ENCODE measurements around the gene COL7A1. TPM values are rescaled to one million over a fixed set of nuclear protein-coding genes. Genes with fewer than 3 reads are reported as not detected.
A peak's percentile ranks its signal among the peaks of the same experiment; 100 is the strongest.

The COL7A1 gene
- total RNA-seq, 1 donor from 2014 or later = 22.2 TPM

DNA sequence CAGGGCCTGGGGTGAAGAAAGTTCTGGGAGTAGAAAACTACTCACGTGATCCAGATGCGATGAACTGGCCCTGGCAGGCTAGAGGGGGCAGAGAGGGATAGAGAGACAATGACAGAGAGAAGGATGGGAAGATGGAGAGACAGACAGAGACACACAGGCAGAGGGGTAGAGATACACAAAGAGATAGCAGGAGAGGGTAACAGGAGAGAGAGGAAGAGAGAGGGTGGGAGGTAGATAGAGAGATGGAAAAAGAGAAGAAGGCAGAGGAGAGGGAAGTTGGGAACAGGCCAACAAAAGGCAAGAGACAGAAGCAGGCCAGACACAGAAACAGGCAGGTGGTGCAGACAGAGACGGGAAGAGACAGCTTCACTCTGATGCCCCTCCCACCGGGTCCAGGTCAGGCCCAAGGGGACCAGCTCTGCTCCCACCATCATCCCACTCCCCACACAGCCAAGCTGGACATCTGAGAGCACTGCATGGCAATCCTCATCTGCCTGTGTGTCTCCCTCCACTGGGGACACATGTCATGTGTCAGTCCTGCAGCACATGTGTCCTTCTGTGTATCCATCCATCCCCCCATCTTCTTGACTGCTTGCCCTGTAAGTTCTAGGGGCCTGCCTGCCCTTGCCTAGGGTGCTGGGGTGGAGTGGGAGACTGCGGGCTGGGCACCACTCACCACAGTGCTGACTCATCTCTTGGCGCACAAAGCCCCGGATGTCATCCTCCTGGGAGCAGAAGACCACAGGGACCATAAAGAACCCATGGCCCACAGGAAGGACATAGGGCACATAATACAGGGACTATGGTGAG lies 29.3 kb downstream of the COL7A1 start:
- peaks cover 0 to 4% of the 10 kb centered on the region in 2 donors for H3K4me1 ChIP-seq
- intact Hi-C loops (cut with DNase I) = no loop called here
- no peaks in the 10 kb centered on the region for H3K27me3 ChIP-seq
- DNase-seq (ENCODE audit: low spot score in 2 of 2) = no peak
- no peak for TF ChIP-seq CTCF (IDR thresholded peaks at IDR 0.05)
- H3K9me3 ChIP-seq = no peaks in the 10 kb centered on the region
- no peak overlapping the region for H3K4me3 ChIP-seq
- H3K36me3 ChIP-seq = no peaks in the 10 kb centered on the region
- no peak overlapping the region for H3K27ac ChIP-seq

GRCh38 chr3:48565186-48565585 lies 29.9 kb downstream of the COL7A1 start:
- H3K27ac ChIP-seq = no peak overlapping the region
- H3K9me3 ChIP-seq = no peaks in the 10 kb centered on the region
- H3K4me3 ChIP-seq = no peak overlapping the region
- no peaks in the 10 kb centered on the region for H3K27me3 ChIP-seq
- intact Hi-C loops (cut with DNase I) = no loop called here
- peaks cover 4 to 11% of the 10 kb centered on the region in 2 donors for H3K4me1 ChIP-seq
- no peak for TF ChIP-seq CTCF (IDR thresholded peaks at IDR 0.05)
- DNase-seq (ENCODE audit: low spot score in 2 of 2) = no peak
- no peaks in the 10 kb centered on the region for H3K36me3 ChIP-seq

GRCh38 chr3:48564667-48565066 lies 30.5 kb downstream of the COL7A1 start:
- no peaks in the 10 kb centered on the region for H3K36me3 ChIP-seq
- peaks cover 8 to 15% of the 10 kb centered on the region in 2 donors for H3K4me1 ChIP-seq
- H3K9me3 ChIP-seq = no peaks in the 10 kb centered on the region
- H3K27me3 ChIP-seq = no peaks in the 10 kb centered on the region
- no peak overlapping the region for H3K27ac ChIP-seq
- H3K4me3 ChIP-seq = no peak overlapping the region
- intact Hi-C loops (cut with DNase I) = no loop called here
- no peak for DNase-seq (ENCODE audit: low spot score in 2 of 2)
- no peak for TF ChIP-seq CTCF (IDR thresholded peaks at IDR 0.05)

GRCh38 chr3:48564022-48564421 lies 31.1 kb downstream of the COL7A1 start:
- intact Hi-C loops (cut with DNase I) = no loop called here
- Histone ChIP-seq H3K27me3 (no peaks in the 10 kb centered on the region), H3K27ac (peak overlapping the region in 1 of 2 donors; percentile 49), H3K9me3 (no peaks in the 10 kb centered on the region), H3K4me1 (peaks cover 8 to 21% of the 10 kb centered on the region in 2 donors), H3K4me3 (no peak overlapping the region), H3K36me3 (no peaks in the 10 kb centered on the region)
- TF ChIP-seq CTCF (IDR thresholded peaks at IDR 0.05) = no peak
- DNase-seq (ENCODE audit: low spot score in 2 of 2) = peak; percentile 46 to 77

DNA sequence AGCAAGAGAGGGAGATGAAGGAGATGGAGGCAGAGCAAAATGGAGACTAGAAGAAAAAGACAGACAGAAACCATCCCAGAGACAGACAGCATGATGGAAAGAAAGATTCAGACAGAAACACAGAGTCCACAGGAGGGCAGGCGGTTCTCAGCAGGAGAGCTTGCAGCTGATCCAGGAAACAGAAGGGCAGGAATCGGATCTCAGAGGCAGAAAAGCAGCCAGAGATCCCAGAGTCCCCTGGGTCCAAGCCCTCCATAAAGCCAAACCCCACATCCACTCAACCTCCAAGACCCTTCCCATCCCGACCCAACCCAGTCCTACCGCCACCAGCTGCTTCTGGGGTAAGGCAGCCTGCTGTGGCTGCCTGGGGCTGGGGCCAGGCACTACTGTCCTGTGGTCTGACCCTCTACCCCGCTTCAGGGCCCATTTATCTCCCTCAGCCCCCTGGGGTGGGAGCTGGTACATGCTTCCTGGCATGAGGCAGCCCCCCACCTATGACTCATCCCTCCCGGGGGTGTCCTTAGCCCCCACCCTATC lies 31.7 kb downstream of the COL7A1 start, which contains the start of gene UCN2:
Gene UCN2 (minus strand): TSS at position 400 of the 537 bp plus-strand sequence. CDS start 657 bp downstream, outside the sequence.
- no peaks in the 10 kb centered on the region for H3K9me3 ChIP-seq
- no peak for TF ChIP-seq CTCF (IDR thresholded peaks at IDR 0.05)
- H3K4me3 ChIP-seq = no peak within 1 kb of the TSS
- H3K27me3 ChIP-seq = no peaks in the 10 kb centered on the region
- intact Hi-C loops (cut with DNase I) = no loop called here
- peaks cover 8 to 21% of the 10 kb centered on the region in 2 donors for H3K4me1 ChIP-seq
- H3K27ac ChIP-seq = peak within 1 kb of the TSS in 1 of 2 donors; percentile 49
- no peak for DNase-seq (ENCODE audit: low spot score in 2 of 2)
- no peaks in the 10 kb centered on the region for H3K36me3 ChIP-seq
